ENCODE measurements around the gene ANXA2. TPM values are rescaled to one million over a fixed set of nuclear protein-coding genes. Genes with fewer than 3 reads are reported as not detected.

The ANXA2 gene
- total and polyA plus RNA-seq, 10 of the 15 experiments (the other 5 are each of a cell fraction or from before 2014, with no cell fraction given): 135 to 540 (median 281) TPM

- TF ChIP-seq PKNOX1 (IDR thresholded peaks at IDR 0.05) (no peak), BRCA1 (IDR thresholded peaks at IDR 0.05; ENCODE audit: low read depth, low read length) (no peak), MYB (IDR thresholded peaks at IDR 0.05; ENCODE audit: borderline replicate concordance, low read depth, low read length) (no peak)
Measured at GRCh38 chr15:60387321-60387720, 10.5 kb downstream of the ANXA2 start (continued).

- Histone ChIP-seq H4K20me1 (ENCODE audit: control insufficient read depth, insufficient read depth) (no peaks in the 10 kb centered on the region), H3K4me2 (ENCODE audit: control insufficient read depth, insufficient read depth) (no peak overlapping the region), H2AFZ (ENCODE audit: control insufficient read depth, low read depth, low read length) (no peak overlapping the region), H3K79me2 (ENCODE audit: control insufficient read depth, insufficient read depth, low read length) (peaks cover 24% of the 10 kb centered on the region), H3K4me3 (no peak overlapping the region), H3K9ac (ENCODE audit: control insufficient read depth, insufficient read depth, low read length) (no peak overlapping the region), H3K4me1 (ENCODE audit: control insufficient read depth, insufficient read depth, low read length) (peaks cover 6% of the 10 kb centered on the region), H3K27me3 (replicated peaks in 1 of 2; ENCODE audit: control insufficient read depth in 2 of 2, insufficient read depth in 2 of 2, low read length in 1 of 2) (no peaks in the 10 kb centered on the region), H3K27ac (ENCODE audit: control insufficient read depth, insufficient read depth) (no peak overlapping the region), H3K36me3 (ENCODE audit: control insufficient read depth in 2 of 2, insufficient read depth in 2 of 2, low read length in 1 of 2) (peaks cover 0 to 4% of the 10 kb centered on the region in 2 experiments; a peak in 2 of 4 replicates), H3K9me3 (replicated peaks; ENCODE audit: control insufficient read depth, insufficient read depth, low read length) (no peaks in the 10 kb centered on the region)
- SMC1A ChIA-PET (ENCODE audit: uncharacterized antibody, unreplicated experiment): interaction anchor here (0.7 to 1.5 kb wide), 2 partner anchors 24 to 134 kb away, joined by 3 to 4 read pairs; no protein-coding TSS in a partner anchor
- intact Hi-C loops (cut with micrococcal nuclease; ENCODE audit: unreplicated experiment) (no loop called here), in situ Hi-C loops (cut with MboI) (no loop called here)
- CTCF ChIA-PET: interaction anchor here (1.1 kb wide), 1 partner anchor 27 kb away, joined by 3 read pairs; no protein-coding TSS in a partner anchor
- FAIRE-seq (no peak), DNase-seq (ENCODE audit: low read depth, low spot score) (no peak), ATAC-seq (no peak)
- 96% methylated on average over 4 of the region's 4 CpGs for WGBS (ENCODE audit: insufficient coverage, insufficient replicate concordance, low lambda C conversion rate, missing lambda C conversion rate)
- POLR2A ChIA-PET: no interaction called here
- RAD21 ChIA-PET (ENCODE audit: unreplicated experiment): no interaction called here
- BruUV-seq (replicated peaks): no TSS peak
- no peak for TF ChIP-seq JUND (IDR thresholded peaks at IDR 0.05; ENCODE audit: low read depth, low read length)
- no peak for TF ChIP-seq MYB (IDR thresholded peaks at IDR 0.05; ENCODE audit: borderline replicate concordance, low read depth, low read length)
- TF ChIP-seq BMI1 (IDR thresholded peaks at IDR 0.05; ENCODE audit: borderline replicate concordance): no peak
- no peak for TF ChIP-seq ZSCAN29 (IDR thresholded peaks at IDR 0.05)
- TF ChIP-seq EGR1 (IDR thresholded peaks at IDR 0.05; ENCODE audit: borderline replicate concordance in 1 of 2, low read depth in 2 of 2, low read length in 2 of 2): no peak
- TF ChIP-seq SIN3A (IDR thresholded peaks at IDR 0.05; ENCODE audit: low read depth, low read length): no peak
- no peak for TF ChIP-seq ESRRA (IDR thresholded peaks at IDR 0.05; ENCODE audit: low read length)
- no peak for TF ChIP-seq CUX1 (IDR thresholded peaks at IDR 0.05; ENCODE audit: insufficient replicate concordance, low read depth, low read length)
- TF ChIP-seq BCLAF1 (IDR thresholded peaks at IDR 0.05): no peak
- no peak for TF ChIP-seq IRF4 (IDR thresholded peaks at IDR 0.05; ENCODE audit: low read depth, low read length)
Measured at GRCh38 chr15:60386615-60387014, 11.2 kb downstream of the ANXA2 start.
